Lung (tissue), 12 donors: ENCODE measurements around the gene MIER1. TPM values are rescaled to one million over a fixed set of nuclear protein-coding genes. Genes with fewer than 3 reads are reported as not detected.

Experiments used
- ATAC-seq: fragments of 200-7000 bp; cut with Tn5 transposase; one replicate; pipeline ENCODE4 v1.9.1; 2020; ENCODE audit warnings: moderate number of reproducible peaks; ENCODE audit not compliant: insufficient read depth, low FRiP score
- DNase-seq, 3 donors: peaks; one replicate each; pipeline ENCODE4 v3.0.0-alpha.2; 2013 to 2017
- H3K27ac ChIP-seq, 2 donors: one replicate each; pipeline ENCODE4 v1.5.1; 2013; ENCODE audit warnings: mild to moderate bottlenecking in 2 of 2, moderate library complexity in 2 of 2, control low read depth in 1 of 2, inconsistent platforms in 1 of 2, low read depth in 1 of 2, low read length in 1 of 2
- H3K27me3 ChIP-seq, 3 donors: one replicate each; pipeline ENCODE4 v1.5.1; 2013; ENCODE audit warnings: low read length in 2 of 3; ENCODE audit not compliant: control insufficient read depth in 3 of 3, insufficient read depth in 3 of 3
- H3K36me3 ChIP-seq, 4 donors: one replicate each; pipeline ENCODE4 v1.5.1; 2013; ENCODE audit warnings: low read length in 4 of 4, mild to moderate bottlenecking in 1 of 4, moderate library complexity in 1 of 4; ENCODE audit not compliant: control insufficient read depth in 4 of 4, insufficient read depth in 4 of 4
- H3K4me1 ChIP-seq, 5 donors: one replicate each; pipeline ENCODE4 v1.5.1; 2013; ENCODE audit warnings: low read length in 5 of 5, mild to moderate bottlenecking in 2 of 5, moderate library complexity in 1 of 5; ENCODE audit not compliant: control insufficient read depth in 5 of 5, insufficient read depth in 5 of 5
- H3K4me3 ChIP-seq: one replicate; pipeline ENCODE4 v1.5.1; 2013; ENCODE audit warnings: mild to moderate bottlenecking, control low read depth, moderate library complexity
- H3K9ac ChIP-seq, 2 donors: one replicate each; pipeline ENCODE4 v1.5.1; 2013; ENCODE audit warnings: low read length in 2 of 2, control low read depth in 1 of 2; ENCODE audit not compliant: insufficient read depth in 1 of 2
- H3K9me3 ChIP-seq, 4 donors: one replicate each; pipeline ENCODE4 v1.5.1; 2013; ENCODE audit warnings: low read length in 3 of 4, mild to moderate bottlenecking in 1 of 4, moderate library complexity in 1 of 4; ENCODE audit not compliant: control insufficient read depth in 4 of 4, insufficient read depth in 3 of 4
- WGBS, 2 donors: extraction: QIAGEN DNeasy Blood & Tissue Kit; methylation state at CpG; one replicate each; pipeline ENCODE4 v1.1.7; 2013; 5-methylcytosine and 5-hydroxymethylcytosine counted together
- polyA plus RNA-seq, 2 donors: library from polyadenylated mRNA; stranded (reverse); fragments of 200-250 nt; gene quantifications; one replicate each; pipeline ENCODE4 v1.2.1, GENCODE V29; 2013
- total RNA-seq, 2 donors: library from RNA; depleted of rRNA in 1 of 2; stranded (reverse); fragments of >200 nt in 1 of 2; gene quantifications; one replicate each; pipeline ENCODE4 v1.2.1, GENCODE V29; 2014 to 2021
- TF ChIP-seq, protein P1 (sequence below): IDR thresholded peaks from 2 replicates; pipeline ENCODE4 v1.5.1; 2012; ENCODE audit warnings: mild to moderate bottlenecking; ENCODE audit errors: control extremely low read depth, extremely low read depth
- donor health status: control.
- donor health status: control.
- donor health status: Bipolar disorder and iron deficiency.
- donor health status: healthy.
- donor health status: DM: yes; HTN: yes; CAD: no.

Gene MIER1
- total and polyA plus RNA-seq, 4 donors = 12.6 to 42.4 (median 21.5) TPM

DNA sequence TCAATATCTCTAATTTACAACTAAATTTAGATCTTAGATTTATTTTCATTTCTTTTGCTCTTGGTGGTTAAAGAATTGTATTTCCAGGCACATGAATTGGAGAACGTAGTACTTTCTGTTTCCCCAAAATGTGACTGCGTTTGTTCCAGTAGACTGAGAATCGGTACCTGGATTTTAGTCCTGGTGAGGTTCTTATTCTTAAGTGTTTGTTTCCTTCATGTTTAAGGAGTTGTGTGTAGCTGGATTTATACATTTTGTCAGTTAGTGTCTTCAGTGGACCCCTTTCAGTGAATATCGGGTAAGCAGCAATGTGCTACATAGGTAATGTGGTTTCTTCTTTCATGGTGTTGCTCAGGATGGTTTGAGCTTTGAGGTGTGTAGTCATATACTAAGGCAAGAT is 6.8 kb downstream of the MIER1 start:
- peaks cover 0 to 20% (median 6%) of the 10 kb centered on the region in 5 donors for H3K4me1 ChIP-seq
- H3K27ac ChIP-seq = no peak overlapping the region
- H3K9ac ChIP-seq = peak overlapping the region in 1 of 2 donors; percentile 90
- H3K4me3 ChIP-seq = no peak overlapping the region
- TF ChIP-seq, protein P1, sequence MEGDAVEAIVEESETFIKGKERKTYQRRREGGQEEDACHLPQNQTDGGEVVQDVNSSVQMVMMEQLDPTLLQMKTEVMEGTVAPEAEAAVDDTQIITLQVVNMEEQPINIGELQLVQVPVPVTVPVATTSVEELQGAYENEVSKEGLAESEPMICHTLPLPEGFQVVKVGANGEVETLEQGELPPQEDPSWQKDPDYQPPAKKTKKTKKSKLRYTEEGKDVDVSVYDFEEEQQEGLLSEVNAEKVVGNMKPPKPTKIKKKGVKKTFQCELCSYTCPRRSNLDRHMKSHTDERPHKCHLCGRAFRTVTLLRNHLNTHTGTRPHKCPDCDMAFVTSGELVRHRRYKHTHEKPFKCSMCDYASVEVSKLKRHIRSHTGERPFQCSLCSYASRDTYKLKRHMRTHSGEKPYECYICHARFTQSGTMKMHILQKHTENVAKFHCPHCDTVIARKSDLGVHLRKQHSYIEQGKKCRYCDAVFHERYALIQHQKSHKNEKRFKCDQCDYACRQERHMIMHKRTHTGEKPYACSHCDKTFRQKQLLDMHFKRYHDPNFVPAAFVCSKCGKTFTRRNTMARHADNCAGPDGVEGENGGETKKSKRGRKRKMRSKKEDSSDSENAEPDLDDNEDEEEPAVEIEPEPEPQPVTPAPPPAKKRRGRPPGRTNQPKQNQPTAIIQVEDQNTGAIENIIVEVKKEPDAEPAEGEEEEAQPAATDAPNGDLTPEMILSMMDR = no peak
- DNase-seq = peak in 1 of 3 donors; percentile 27
- H3K27me3 ChIP-seq = no peaks in the 10 kb centered on the region
- no peak for ATAC-seq
- H3K36me3 ChIP-seq = no peaks in the 10 kb centered on the region
- WGBS, 2 donors = 10 to 14% methylated on average over 4 of the region's 4 CpGs
- no peaks in the 10 kb centered on the region for H3K9me3 ChIP-seq

DNA sequence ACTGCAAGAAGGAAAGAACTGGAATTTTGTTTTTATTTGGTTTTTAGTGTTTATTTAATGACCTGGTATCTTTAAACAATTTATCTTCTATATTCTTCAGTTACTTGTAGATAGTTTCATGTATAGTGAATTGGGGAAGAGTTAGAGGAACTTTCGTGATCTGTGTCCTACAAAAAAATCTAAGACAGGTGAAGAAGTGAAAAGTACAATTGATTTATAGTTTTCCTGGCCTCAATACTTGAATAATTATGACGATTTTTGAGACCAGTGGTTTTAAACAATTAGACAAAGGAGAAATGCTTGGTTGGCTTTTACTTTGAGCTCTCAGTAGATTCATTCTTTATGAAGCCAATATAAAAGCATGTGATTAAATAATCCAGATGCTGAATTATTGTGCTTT is 7.5 kb downstream of the MIER1 start:
- DNase-seq (no peak), ATAC-seq (no peak)
- Histone ChIP-seq H3K27me3 (no peaks in the 10 kb centered on the region), H3K9me3 (no peaks in the 10 kb centered on the region), H3K27ac (no peak overlapping the region), H3K4me1 (peaks cover 0 to 18% (median 6%) of the 10 kb centered on the region in 5 donors), H3K4me3 (no peak overlapping the region), H3K36me3 (no peaks in the 10 kb centered on the region), H3K9ac (no peak overlapping the region)
- TF ChIP-seq, protein P1 = no peak
- 31 to 43% methylated on average over 2 of the region's 2 CpGs for WGBS, 2 donors

DNA sequence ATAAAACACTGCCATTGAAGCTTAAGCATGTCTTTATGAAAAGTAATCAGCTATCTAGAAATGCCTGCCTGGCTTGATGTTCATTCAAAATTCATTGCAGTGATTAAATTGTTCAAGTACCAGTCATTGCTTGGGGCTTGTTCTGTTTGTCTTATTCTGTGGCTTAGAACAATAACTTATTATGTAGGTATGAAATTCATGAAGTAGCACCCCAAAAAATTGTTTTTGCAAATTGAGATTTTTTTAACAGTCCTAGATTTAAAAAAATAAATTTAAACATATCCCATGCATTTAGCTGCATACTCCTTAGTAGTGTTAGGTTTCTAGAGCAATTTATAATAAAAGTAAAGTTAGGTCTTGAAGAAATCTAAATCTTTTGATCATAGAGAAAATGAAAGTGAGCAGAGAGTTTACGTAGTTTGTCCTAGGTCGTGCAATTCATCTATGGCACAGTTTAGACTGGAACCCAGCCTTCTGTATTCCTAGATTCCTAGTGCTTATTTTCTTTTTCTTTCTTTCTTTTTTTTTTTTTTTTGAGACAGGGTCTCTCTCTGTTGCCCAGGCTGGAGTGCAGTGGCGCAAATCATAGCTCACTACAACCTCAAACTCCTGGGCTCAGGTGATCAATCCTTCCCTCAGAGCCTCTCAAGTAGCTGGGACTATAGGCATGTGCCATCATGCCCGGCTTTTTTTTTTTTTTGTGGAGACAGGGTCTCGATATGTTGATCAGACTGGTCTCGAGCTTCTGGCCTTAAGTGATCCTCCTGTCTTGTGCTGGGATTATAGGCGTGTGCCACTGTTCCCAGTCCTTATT is 9.3 kb downstream of the MIER1 start:
- H3K9ac ChIP-seq = no peak overlapping the region
- ATAC-seq (no peak), DNase-seq (no peak)
- H3K36me3 ChIP-seq = no peaks in the 10 kb centered on the region
- no peaks in the 10 kb centered on the region for H3K27me3 ChIP-seq
- H3K27ac ChIP-seq = no peak overlapping the region
- peaks cover 0 to 18% (median 6%) of the 10 kb centered on the region in 5 donors for H3K4me1 ChIP-seq
- H3K9me3 ChIP-seq = no peaks in the 10 kb centered on the region
- 58 to 65% methylated on average over 7 of the region's 7 CpGs for WGBS, 2 donors
- TF ChIP-seq, protein P1 = no peak
- no peak overlapping the region for H3K4me3 ChIP-seq
